H1 (cell line): ENCODE data around the gene YY1AP1. TPM values are rescaled to one million over a fixed set of nuclear protein-coding genes. Genes with fewer than 3 reads are reported as not detected.

ENCODE experiments used
- CTCF ChIA-PET: fragments of 300-600 bp; sonication (Branson Sonifier 250); formaldehyde crosslinking; loops from one replicate; lab custom pipeline; 2021; ENCODE audit not compliant: partially characterized antibody; lab: Charles Lee
- POLR2A ChIA-PET: fragments of 300-600 bp; sonication (Branson Sonifier 250); formaldehyde crosslinking; loops from one replicate; lab custom pipeline; 2021; ENCODE audit warnings: inconsistent platforms; ENCODE audit not compliant: partially characterized antibody; lab: Charles Lee
- DNase-seq, 2 experiments: peaks; one replicate each; pipeline versions ENCODE4 v3.0.0 to v3.0.0-alpha.2; 2010 to 2022; ENCODE audit warnings: low spot score in 2 of 2, low read depth in 1 of 2, mixed read lengths in 1 of 2
- FAIRE-seq: peaks from 2 replicates; lab custom pipeline; 2011; peaks lifted over from hg19 to GRCh38; lab: Jason Lieb, UNC
- H2AFZ ChIP-seq: 2 replicates; pipeline ENCODE4 v1.8.1; 2012; ENCODE audit warnings: low read length, inconsistent platforms
- H2AK5ac ChIP-seq: 2 replicates; pipeline ENCODE4 v1.6.1; 2013; ENCODE audit warnings: low read depth, low read length
- H2BK120ac ChIP-seq: replicated peaks from 2 replicates; pipeline ENCODE3; 2013; ENCODE audit warnings: low read depth, low read length, inconsistent platforms
- H2BK12ac ChIP-seq: 2 replicates; pipeline ENCODE4 v1.6.1; 2013; ENCODE audit warnings: low read depth, low read length
- H2BK15ac ChIP-seq: 2 replicates; pipeline ENCODE4 v1.6.1; 2013; ENCODE audit warnings: low read length
- H2BK20ac ChIP-seq: 2 replicates; pipeline ENCODE4 v1.6.1; 2013; ENCODE audit warnings: low read length
- H2BK5ac ChIP-seq: 2 replicates; pipeline ENCODE4 v1.6.1; 2013; ENCODE audit warnings: low read depth, low read length
- H3K14ac ChIP-seq: 2 replicates; pipeline ENCODE4 v1.6.1; 2013; ENCODE audit warnings: inconsistent platforms; ENCODE audit not compliant: insufficient read length
- H3K18ac ChIP-seq: 2 replicates; pipeline ENCODE4 v1.6.1; 2013; ENCODE audit warnings: low read length; ENCODE audit errors: extremely low read depth
- H3K23ac ChIP-seq: 2 replicates; pipeline ENCODE4 v1.6.1; 2013; ENCODE audit warnings: inconsistent platforms; ENCODE audit not compliant: insufficient read length
- H3K23me2 ChIP-seq: 2 replicates; pipeline ENCODE4 v1.6.1; 2013; ENCODE audit warnings: low read depth, low read length
- H3K27ac ChIP-seq: 2 replicates; pipeline ENCODE4 v1.6.1; 2011; ENCODE audit warnings: low read depth, low read length, inconsistent platforms
- H3K27me3 ChIP-seq, 4 experiments: replicated peaks in 1 of 4; 1 replicate in 1 of 4; 2 replicates in 3 of 4; pipeline versions ENCODE4 v1.6.1 to v1.8.1; 2011 to 2013; ENCODE audit warnings: low read length in 3 of 4, mild to moderate bottlenecking in 3 of 4, inconsistent platforms in 2 of 4, mixed read lengths in 2 of 4, moderate library complexity in 1 of 4; ENCODE audit not compliant: control insufficient read depth in 3 of 4, insufficient read depth in 3 of 4; ENCODE audit errors: extremely low read depth in 1 of 4
- H3K36me3 ChIP-seq, 4 experiments: 2 replicates each; pipeline versions ENCODE4 v1.6.1 to v1.8.1; 2011 to 2013; ENCODE audit warnings: mild to moderate bottlenecking in 4 of 4, low read length in 3 of 4, moderate library complexity in 2 of 4, control low read depth in 1 of 4, inconsistent platforms in 1 of 4; ENCODE audit not compliant: insufficient read depth in 4 of 4, control insufficient read depth in 2 of 4
- H3K4ac ChIP-seq: replicated peaks from 2 replicates; pipeline ENCODE3; 2013; ENCODE audit warnings: low read length, low read depth, mixed read lengths, inconsistent platforms; ENCODE audit not compliant: insufficient read length
- H3K4me1 ChIP-seq, 4 experiments: replicated peaks in 1 of 4; 1 replicate in 1 of 4; 2 replicates in 3 of 4; pipeline versions ENCODE4 v1.6.1 to v1.8.1; 2011 to 2013; ENCODE audit warnings: low read length in 3 of 4, inconsistent platforms in 2 of 4, mixed read lengths in 1 of 4; ENCODE audit not compliant: insufficient read depth in 4 of 4, control insufficient read depth in 3 of 4
- H3K4me2 ChIP-seq, 2 experiments: 2 replicates each; pipeline versions ENCODE4 v1.6.1 to v1.8.1; 2011 to 2013; ENCODE audit warnings: low read depth in 2 of 2, low read length in 2 of 2, control low read depth in 1 of 2, inconsistent platforms in 1 of 2, mild to moderate bottlenecking in 1 of 2; ENCODE audit not compliant: insufficient read depth in 1 of 2
- H3K4me3 ChIP-seq, 4 experiments: fragments of 200-600, 300-600 bp in 1 of 4; sonication (generic), shearing (Covaris generic), sonication (Bioruptor Twin) in 1 of 4; 2 replicates each; pipeline versions ENCODE4 v1.5.1 to v1.8.1; 2011 to 2016; ENCODE audit warnings: low read length in 4 of 4, low read depth in 3 of 4, control low read depth in 2 of 4, inconsistent platforms in 2 of 4, mild to moderate bottlenecking in 2 of 4, mixed read lengths in 1 of 4, moderate library complexity in 1 of 4; ENCODE audit not compliant: insufficient read depth in 2 of 4; ENCODE audit errors: extremely low read depth in 1 of 4
- H3K56ac ChIP-seq: replicated peaks from 2 replicates; pipeline ENCODE3; 2013; ENCODE audit warnings: low read depth, mild to moderate bottlenecking, mixed read lengths, low read length, inconsistent platforms; ENCODE audit not compliant: insufficient read length
- H3K79me1 ChIP-seq: 2 replicates; pipeline ENCODE4 v1.6.1; 2013; ENCODE audit warnings: low read depth, low read length, control low read depth
- H3K79me2 ChIP-seq, 2 experiments: 2 replicates each; pipeline versions ENCODE4 v1.6.1 to v1.8.1; 2012 to 2013; ENCODE audit warnings: low read length in 2 of 2, mild to moderate bottlenecking in 2 of 2, inconsistent platforms in 1 of 2; ENCODE audit not compliant: insufficient read depth in 2 of 2, control insufficient read depth in 1 of 2
- H3K9ac ChIP-seq, 4 experiments: replicated peaks in 1 of 4; 1 replicate in 1 of 4; 2 replicates in 3 of 4; pipeline versions ENCODE4 v1.6.1 to v1.8.1; 2011 to 2013; ENCODE audit warnings: low read depth in 3 of 4, low read length in 3 of 4, control low read depth in 2 of 4, mild to moderate bottlenecking in 2 of 4, moderate library complexity in 2 of 4, inconsistent platforms in 1 of 4; ENCODE audit errors: extremely low read depth in 1 of 4
- H3K9me3 ChIP-seq, 2 experiments: 2 replicates each; pipeline versions ENCODE4 v1.6.1 to v1.8.1; 2012 to 2013; ENCODE audit warnings: mild to moderate bottlenecking in 2 of 2, moderate library complexity in 2 of 2, control low read depth in 1 of 2, inconsistent platforms in 1 of 2, low read depth in 1 of 2, low read length in 1 of 2, mixed read lengths in 1 of 2; ENCODE audit not compliant: insufficient read depth in 2 of 2
- H4K20me1 ChIP-seq, 2 experiments: replicated peaks in 1 of 2; 2 replicates each; pipeline versions ENCODE3 to v1.8.1; 2011 to 2013; ENCODE audit warnings: inconsistent platforms in 2 of 2, low read length in 2 of 2, mild to moderate bottlenecking in 1 of 2; ENCODE audit not compliant: insufficient read depth in 2 of 2, control insufficient read depth in 1 of 2
- H4K5ac ChIP-seq: 2 replicates; pipeline ENCODE4 v1.6.1; 2013; ENCODE audit warnings: low read length, low read depth, mixed read lengths, inconsistent platforms; ENCODE audit not compliant: insufficient read length
- H4K8ac ChIP-seq: 2 replicates; pipeline ENCODE4 v1.8.0; 2013; ENCODE audit warnings: mild to moderate bottlenecking, moderate library complexity, low read length, inconsistent platforms; ENCODE audit not compliant: insufficient read depth; ENCODE audit errors: extremely low read depth
- H4K91ac ChIP-seq: replicated peaks from 2 replicates; pipeline ENCODE3; 2013; ENCODE audit warnings: low read length, mixed read lengths, inconsistent platforms; ENCODE audit not compliant: insufficient read length
- MAFK ChIP-seq: IDR thresholded peaks from 2 replicates; pipeline ENCODE4 v1.6.1; 2012; ENCODE audit warnings: low read depth, mild to moderate bottlenecking, improper control_type of control experiment, low read length
- RNF2 ChIP-seq: fragments of 200-900, 300-1000 bp; sonication (generic); IDR thresholded peaks from 2 replicates; pipeline ENCODE4 v1.7.1; 2016; ENCODE audit warnings: borderline replicate concordance, low read depth, mild to moderate bottlenecking, antibody characterized with exemption, low read length; ENCODE audit not compliant: poor library complexity, severe bottlenecking; ENCODE audit errors: missing control alignments
- SP1 ChIP-seq: IDR thresholded peaks from 2 replicates; pipeline ENCODE4 v1.6.1; 2011; ENCODE audit warnings: low read depth, low read length
- polyA plus RNA-seq, 7 experiments: library from polyadenylated mRNA; depleted of rRNA in 3 of 7; stranded (reverse) in 5 of 7; unstranded in 2 of 7; fragments of >200 nt in 5 of 7; fragments of 200-250 nt in 2 of 7; gene quantifications; 1 replicate in 5 of 7; 2 replicates in 1 of 7; 4 replicates in 1 of 7; pipeline versions ENCODE4 v1.2.1 to v1.2.3, GENCODE V29; 2011 to 2013; ENCODE audit warnings: missing spikeins in 2 of 7, mixed read lengths in 2 of 7
- total RNA-seq: library from RNA; stranded (reverse); fragmentation: NEBNext Ultra II Directional; extraction: Animal tissue kit (Norgen Biotek cat#: 25700); gene quantifications from 2 replicates; pipeline ENCODE4 v1.2.1, GENCODE V29; 2021

YY1AP1 gene
- total and polyA plus RNA-seq, 2 of the 8 experiments (the other 6 are each of a cell fraction or from before 2014, with no cell fraction given): 44.2 to 48.6 TPM

- H3K23ac ChIP-seq: no peak overlapping the region
- H3K79me1 ChIP-seq: peaks cover 5% of the 10 kb centered on the region
- H2BK120ac ChIP-seq: no peak overlapping the region
- ChIA-PET POLR2A (no interaction called here), CTCF (no interaction called here)
- no peak overlapping the region for H3K27ac ChIP-seq
- H3K4me3 ChIP-seq: no peak overlapping the region
- H3K4ac ChIP-seq: no peak overlapping the region
- no peaks in the 10 kb centered on the region for H3K27me3 ChIP-seq
- no peak overlapping the region for H3K18ac ChIP-seq
- H2BK12ac ChIP-seq: no peak overlapping the region
- H3K9me3 ChIP-seq: peaks cover 3% of the 10 kb centered on the region in 2 experiments
- H3K4me1 ChIP-seq: peaks cover 0 to 3% (median 0%) of the 10 kb centered on the region in 4 experiments; a peak in 1 of 7 replicates
- no peak overlapping the region for H2BK15ac ChIP-seq
- H3K23me2 ChIP-seq: no peaks in the 10 kb centered on the region
- FAIRE-seq (no peak), DNase-seq (no peak)
- no peak overlapping the region for H3K56ac ChIP-seq
- H4K91ac ChIP-seq: no peak overlapping the region
- peaks cover 0 to 22% (median 4%) of the 10 kb centered on the region in 4 experiments; a peak in 3 of 8 replicates for H3K36me3 ChIP-seq
- H3K14ac ChIP-seq: no peak overlapping the region
- no peak overlapping the region for H3K9ac ChIP-seq
- H4K8ac ChIP-seq: no peak overlapping the region
- H2BK20ac ChIP-seq: no peak overlapping the region
- no peaks in the 10 kb centered on the region for H4K20me1 ChIP-seq
- no peak overlapping the region for H4K5ac ChIP-seq
- no peak overlapping the region for H2AK5ac ChIP-seq
- H2AFZ ChIP-seq: no peak overlapping the region
- H3K4me2 ChIP-seq: no peak overlapping the region
- H2BK5ac ChIP-seq: no peak overlapping the region
- peaks cover 8 to 86% of the 10 kb centered on the region in 2 experiments; a peak in 3 of 4 replicates for H3K79me2 ChIP-seq
- TF ChIP-seq MAFK (no peak), RNF2 (no peak), SP1 (no peak)
Observed at GRCh38 chr1:155696524-155696923, 8.0 kb upstream of the YY1AP1 start.
